Effector memory CD8-positive, alpha-beta T cell (primary cell): ENCODE measurements around the gene NLK.
A peak's percentile ranks its signal among the peaks of the same experiment; 100 is the strongest.

Source experiments
- ATAC-seq: fragments of 150-1000 bp; cut with Tn5 transposase; replicated peaks from 2 replicates; pipeline ENCODE4 v1.10.0; 2021; ENCODE audit warnings: mild to moderate bottlenecking, moderate library complexity
- DNase-seq, 3 experiments: peaks; one replicate each; pipeline ENCODE4 v3.0.0; 2021
- H3K27ac Mint-ChIP-seq, 2 donors: one replicate each; pipeline ENCODE4 v1.8.0; 2022; ENCODE audit warnings: mild to moderate bottlenecking in 2 of 2, mixed read lengths in 2 of 2, moderate library complexity in 2 of 2
- H3K27me3 Mint-ChIP-seq, 2 donors: one replicate each; pipeline ENCODE4 v1.8.0; 2022; ENCODE audit warnings: mixed read lengths in 2 of 2
- H3K36me3 Mint-ChIP-seq: one replicate; pipeline ENCODE4 v1.8.0; 2022; ENCODE audit warnings: mild to moderate bottlenecking, moderate library complexity, mixed read lengths; ENCODE audit not compliant: insufficient read depth
- H3K4me1 Mint-ChIP-seq, 2 donors: one replicate each; pipeline ENCODE4 v1.8.0; 2022; ENCODE audit warnings: low read depth in 2 of 2, mixed read lengths in 2 of 2
- H3K4me3 Mint-ChIP-seq, 2 donors: one replicate each; pipeline ENCODE4 v1.8.0; 2022; ENCODE audit warnings: mild to moderate bottlenecking in 2 of 2, mixed read lengths in 2 of 2, moderate library complexity in 2 of 2
- H3K9me3 Mint-ChIP-seq, 2 donors: one replicate each; pipeline ENCODE4 v1.8.0; 2022; ENCODE audit warnings: mixed read lengths in 2 of 2

Gene NLK

GRCh38 chr17:28043296-28043695 is 819 bp downstream of the NLK start:
- peak overlapping the region in 1 of 2 donors; percentile 92 for H3K27ac Mint-ChIP-seq
- peaks cover 0 to 6% of the 10 kb centered on the region in 2 donors for H3K27me3 Mint-ChIP-seq
- H3K36me3 Mint-ChIP-seq: peaks cover 15% of the 10 kb centered on the region
- no peak for ATAC-seq
- peaks cover 48 to 53% of the 10 kb centered on the region in 2 donors for H3K4me1 Mint-ChIP-seq
- H3K4me3 Mint-ChIP-seq: peak overlapping the region; percentile 83
- no peak for DNase-seq
- no peaks in the 10 kb centered on the region for H3K9me3 Mint-ChIP-seq

GRCh38 chr17:28043741-28044140 is 1.3 kb downstream of the NLK start:
- H3K4me3 Mint-ChIP-seq: peak overlapping the region; percentile 83
- peaks cover 49 to 54% of the 10 kb centered on the region in 2 donors for H3K4me1 Mint-ChIP-seq
- H3K36me3 Mint-ChIP-seq: peaks cover 15% of the 10 kb centered on the region
- ATAC-seq (no peak), DNase-seq (no peak)
- peaks cover 0 to 6% of the 10 kb centered on the region in 2 donors for H3K27me3 Mint-ChIP-seq
- no peak overlapping the region for H3K27ac Mint-ChIP-seq
- H3K9me3 Mint-ChIP-seq: no peaks in the 10 kb centered on the region

GRCh38 chr17:28045304-28045703 is 2.8 kb downstream of the NLK start:
- peak overlapping the region in 1 of 2 donors; percentile 83 for H3K4me3 Mint-ChIP-seq
- peaks cover 54 to 61% of the 10 kb centered on the region in 2 donors for H3K4me1 Mint-ChIP-seq
- peaks cover 14% of the 10 kb centered on the region for H3K36me3 Mint-ChIP-seq
- DNase-seq (no peak), ATAC-seq (no peak)
- no peak overlapping the region for H3K27ac Mint-ChIP-seq
- H3K27me3 Mint-ChIP-seq: no peaks in the 10 kb centered on the region
- no peaks in the 10 kb centered on the region for H3K9me3 Mint-ChIP-seq

DNA sequence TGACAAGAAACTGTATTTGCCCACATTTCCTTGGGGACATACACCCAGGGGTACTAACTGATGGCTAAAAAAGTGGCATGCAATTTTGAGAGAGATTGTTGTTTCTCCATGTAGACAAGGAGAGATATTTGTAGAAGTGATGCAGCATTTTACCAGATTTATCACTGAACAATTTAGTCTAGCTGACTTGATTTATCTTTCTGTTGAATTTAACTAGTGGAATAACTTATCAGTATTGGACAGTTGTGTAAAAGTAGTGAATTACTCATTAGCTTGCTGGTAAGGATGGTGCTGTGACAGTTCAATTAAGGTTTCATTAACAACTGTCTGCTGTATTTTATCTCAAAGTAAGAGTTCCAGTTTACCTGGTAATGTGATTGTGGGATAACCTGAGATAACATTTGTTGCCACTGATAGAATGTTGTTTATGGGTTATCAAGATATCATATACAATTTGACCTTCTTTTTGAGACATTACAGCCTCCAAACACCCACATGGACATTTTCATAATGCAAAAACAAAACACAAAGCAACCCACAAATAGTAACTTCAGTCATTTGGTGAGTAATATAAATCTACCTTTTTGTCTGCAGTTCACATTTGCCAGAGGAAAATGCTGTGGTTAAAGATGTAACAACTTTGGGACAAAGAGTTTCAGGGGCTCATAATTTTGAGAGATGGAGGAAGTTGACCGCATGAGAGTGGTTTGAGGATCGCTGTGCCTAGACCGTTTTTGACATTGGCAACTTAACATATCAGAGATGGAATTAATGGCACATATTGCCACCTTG is 3.8 kb downstream of the NLK start:
- DNase-seq: no peak
- Mint-ChIP-seq H3K9me3 (no peaks in the 10 kb centered on the region), H3K27me3 (no peaks in the 10 kb centered on the region), H3K36me3 (peaks cover 7% of the 10 kb centered on the region), H3K4me1 (peaks cover 49 to 65% of the 10 kb centered on the region in 2 donors), H3K27ac (peak overlapping the region in 1 of 2 donors; percentile 12), H3K4me3 (peak overlapping the region in 1 of 2 donors; percentile 8)
- no peak for ATAC-seq

DNA sequence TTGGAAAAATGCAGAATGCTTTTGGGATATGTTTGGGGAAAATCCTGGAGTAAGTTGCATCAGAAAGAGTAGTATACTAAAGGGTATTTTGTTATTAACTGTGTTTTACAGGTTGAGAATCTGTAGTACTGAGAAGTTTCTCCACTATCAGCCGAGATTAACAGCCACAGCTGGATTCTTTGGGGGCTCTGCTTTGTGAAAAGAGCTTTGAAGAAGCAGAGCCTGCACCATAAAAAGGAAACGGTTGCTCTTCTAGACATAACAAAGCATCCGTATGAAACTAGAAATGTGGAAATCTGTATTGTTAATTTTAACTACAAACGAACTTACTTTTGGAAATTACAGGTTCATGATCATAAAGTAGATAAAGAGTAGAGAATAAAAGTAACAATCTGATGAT is 5.3 kb downstream of the NLK start:
- Mint-ChIP-seq H3K27ac (no peak overlapping the region), H3K4me1 (peaks cover 43 to 59% of the 10 kb centered on the region in 2 donors), H3K27me3 (no peaks in the 10 kb centered on the region), H3K36me3 (peaks cover 3% of the 10 kb centered on the region), H3K4me3 (no peak overlapping the region), H3K9me3 (no peaks in the 10 kb centered on the region)
- no peak for DNase-seq
- ATAC-seq: no peak

DNA sequence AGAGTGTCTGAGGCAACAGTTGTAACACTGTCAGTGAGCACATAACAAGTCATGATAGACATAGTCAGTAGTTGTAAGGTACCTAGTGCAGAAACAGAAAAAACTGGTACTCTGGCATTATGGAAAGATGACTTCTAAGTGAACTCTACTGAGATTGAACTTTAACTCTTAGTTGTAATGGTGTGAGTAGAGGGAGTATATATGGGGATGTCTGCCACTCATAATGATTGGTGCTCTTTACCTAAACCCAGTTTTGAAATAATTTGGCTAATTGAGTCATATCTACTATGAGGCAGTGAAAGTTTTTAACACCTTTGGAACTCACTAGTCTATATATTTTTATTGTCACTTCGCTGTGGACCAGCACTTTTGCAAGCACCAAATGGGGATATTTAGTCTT is 6.6 kb downstream of the NLK start:
- Mint-ChIP-seq H3K27me3 (no peaks in the 10 kb centered on the region), H3K36me3 (no peaks in the 10 kb centered on the region), H3K9me3 (no peaks in the 10 kb centered on the region), H3K4me1 (peaks cover 39 to 53% of the 10 kb centered on the region in 2 donors), H3K4me3 (no peak overlapping the region), H3K27ac (no peak overlapping the region)
- no peak for DNase-seq
- ATAC-seq: no peak

GRCh38 chr17:28053044-28053670 is 10.7 kb downstream of the NLK start:
- Mint-ChIP-seq H3K36me3 (no peaks in the 10 kb centered on the region), H3K27me3 (no peaks in the 10 kb centered on the region), H3K9me3 (no peaks in the 10 kb centered on the region), H3K27ac (no peak overlapping the region), H3K4me1 (peaks cover 14 to 38% of the 10 kb centered on the region in 2 donors), H3K4me3 (no peak overlapping the region)
- ATAC-seq (no peak), DNase-seq (no peak)

DNA sequence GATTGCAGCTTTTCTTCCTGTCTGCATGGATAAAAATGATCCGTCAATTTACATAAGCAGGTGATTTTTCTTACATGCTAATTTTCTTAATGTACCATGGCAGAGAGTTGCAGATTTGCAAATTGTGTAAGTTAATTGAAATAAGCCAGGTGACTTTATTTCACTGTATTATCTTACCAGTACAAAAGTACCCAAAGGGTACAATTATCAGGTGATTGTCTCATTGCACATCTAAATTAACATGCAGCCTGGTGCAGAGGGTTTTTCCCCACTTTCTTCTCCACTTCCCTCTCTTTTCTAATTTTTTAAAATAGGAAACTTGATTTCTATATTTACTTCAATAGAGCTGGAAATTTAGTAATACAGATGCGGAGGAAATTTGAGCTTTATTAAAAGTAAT is 11.2 kb downstream of the NLK start:
- H3K36me3 Mint-ChIP-seq: no peaks in the 10 kb centered on the region
- DNase-seq (no peak), ATAC-seq (no peak)
- no peaks in the 10 kb centered on the region for H3K9me3 Mint-ChIP-seq
- no peak overlapping the region for H3K4me3 Mint-ChIP-seq
- H3K27me3 Mint-ChIP-seq: no peaks in the 10 kb centered on the region
- peaks cover 17 to 40% of the 10 kb centered on the region in 2 donors for H3K4me1 Mint-ChIP-seq
- no peak overlapping the region for H3K27ac Mint-ChIP-seq

DNA sequence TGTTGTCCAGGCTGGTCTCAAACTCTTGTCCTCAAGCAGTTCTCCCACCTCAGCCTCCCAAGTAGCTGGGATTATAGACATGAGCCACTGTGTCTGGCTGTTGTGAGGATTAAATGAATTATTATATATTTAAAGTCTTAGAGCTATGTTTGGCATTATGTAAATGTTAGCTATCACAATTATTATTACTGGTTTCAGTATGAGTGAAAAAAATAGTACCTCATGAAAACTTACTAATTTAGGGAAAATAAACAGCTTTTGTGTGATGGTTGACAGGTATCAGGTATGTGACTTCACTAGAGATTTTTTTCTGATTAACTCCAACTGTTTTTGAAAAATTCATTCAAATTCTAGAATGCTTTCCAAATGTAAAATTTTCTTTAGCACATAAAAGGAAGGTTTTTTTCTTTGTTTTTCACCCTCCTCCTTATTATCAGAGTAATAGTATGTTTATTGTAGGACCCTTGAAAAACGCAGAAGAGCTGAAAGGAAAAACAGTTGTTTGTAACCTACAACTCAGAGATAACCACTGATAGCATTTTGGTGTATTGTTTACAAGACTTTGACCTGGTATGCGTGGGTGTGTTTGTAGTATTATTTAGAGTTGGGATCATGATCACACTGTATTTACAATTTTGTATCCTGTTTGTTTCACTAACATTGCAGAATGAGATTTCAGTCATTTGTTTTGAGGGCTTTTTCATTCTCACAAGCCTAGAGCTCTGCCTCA is 13.2 kb downstream of the NLK start:
- H3K9me3 Mint-ChIP-seq: no peaks in the 10 kb centered on the region
- ATAC-seq (no peak), DNase-seq (no peak)
- peaks cover 10 to 30% of the 10 kb centered on the region in 2 donors for H3K4me1 Mint-ChIP-seq
- no peaks in the 10 kb centered on the region for H3K27me3 Mint-ChIP-seq
- peak overlapping the region in 1 of 2 donors; percentile 49 for H3K27ac Mint-ChIP-seq
- H3K36me3 Mint-ChIP-seq: no peaks in the 10 kb centered on the region
- H3K4me3 Mint-ChIP-seq: no peak overlapping the region

GRCh38 chr17:28056276-28056620 is 13.8 kb downstream of the NLK start:
- Mint-ChIP-seq H3K27ac (peak overlapping the region in 1 of 2 donors; percentile 49), H3K4me1 (peaks cover 10 to 30% of the 10 kb centered on the region in 2 donors), H3K27me3 (no peaks in the 10 kb centered on the region), H3K4me3 (no peak overlapping the region), H3K36me3 (no peaks in the 10 kb centered on the region), H3K9me3 (no peaks in the 10 kb centered on the region)
- ATAC-seq (no peak), DNase-seq (no peak)

GRCh38 chr17:28057731-28058246 is 15.3 kb downstream of the NLK start:
- Mint-ChIP-seq H3K27me3 (no peaks in the 10 kb centered on the region), H3K4me3 (no peak overlapping the region), H3K36me3 (no peaks in the 10 kb centered on the region), H3K4me1 (peaks cover 9 to 29% of the 10 kb centered on the region in 2 donors), H3K9me3 (no peaks in the 10 kb centered on the region), H3K27ac (no peak overlapping the region)
- no peak for DNase-seq
- peak; percentile 31 for ATAC-seq

DNA sequence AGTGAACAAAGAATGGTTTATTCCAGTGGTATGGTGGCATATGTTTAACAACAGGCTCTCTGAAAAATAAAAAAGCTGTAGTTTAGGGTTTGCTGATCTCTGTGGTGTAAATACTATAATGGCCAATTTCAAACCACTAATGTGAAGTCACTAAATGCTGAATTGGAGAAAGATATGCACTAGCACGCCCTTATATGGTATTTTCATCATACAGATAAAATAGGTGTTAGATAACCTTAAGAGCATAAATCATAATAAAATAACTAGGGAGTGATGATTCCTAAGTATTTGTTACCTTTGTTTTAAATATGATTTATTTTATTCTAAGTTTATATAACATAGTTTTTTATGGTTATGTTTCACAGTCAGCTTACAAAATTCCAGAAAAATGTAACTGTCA is 17.2 kb downstream of the NLK start:
- ATAC-seq (no peak), DNase-seq (no peak)
- peaks cover 10 to 28% of the 10 kb centered on the region in 2 donors for H3K4me1 Mint-ChIP-seq
- H3K27ac Mint-ChIP-seq: no peak overlapping the region
- H3K4me3 Mint-ChIP-seq: no peak overlapping the region
- H3K36me3 Mint-ChIP-seq: no peaks in the 10 kb centered on the region
- no peaks in the 10 kb centered on the region for H3K27me3 Mint-ChIP-seq
- no peaks in the 10 kb centered on the region for H3K9me3 Mint-ChIP-seq

GRCh38 chr17:28065706-28066105 is 23.2 kb downstream of the NLK start:
- peaks cover 16 to 23% of the 10 kb centered on the region in 2 donors for H3K4me1 Mint-ChIP-seq
- H3K9me3 Mint-ChIP-seq: no peaks in the 10 kb centered on the region
- ATAC-seq: no peak
- H3K27ac Mint-ChIP-seq: peak overlapping the region in 1 of 2 donors; percentile 1
- H3K4me3 Mint-ChIP-seq: no peak overlapping the region
- no peaks in the 10 kb centered on the region for H3K36me3 Mint-ChIP-seq
- DNase-seq: no peak
- H3K27me3 Mint-ChIP-seq: no peaks in the 10 kb centered on the region
